Osteoblast (primary cell): ENCODE results near the gene USO1. TPM values are rescaled to one million over a fixed set of nuclear protein-coding genes. Genes with fewer than 3 reads are reported as not detected.

Experiments
- DNase-seq: peaks from one replicate; pipeline ENCODE4 v3.0.0; 2011; ENCODE audit warnings: low spot score, mixed read lengths; ENCODE audit not compliant: insufficient read length; ENCODE audit errors: missing footprints
- H2AFZ ChIP-seq: 2 replicates; pipeline ENCODE4 v1.6.0; 2011; ENCODE audit warnings: mild to moderate bottlenecking, low read length
- H3K27ac ChIP-seq: 2 replicates; pipeline ENCODE4 v1.5.1; 2011; ENCODE audit warnings: mild to moderate bottlenecking, low read depth, low read length, moderate library complexity
- H3K27me3 ChIP-seq: 2 replicates; pipeline ENCODE4 v1.6.0; 2012; ENCODE audit warnings: mild to moderate bottlenecking, control low read depth, inconsistent platforms, low read length, moderate library complexity; ENCODE audit not compliant: insufficient read depth
- H3K36me3 ChIP-seq: 2 replicates; pipeline ENCODE4 v1.5.1; 2011; ENCODE audit warnings: mild to moderate bottlenecking, low read length, control low read depth, moderate library complexity; ENCODE audit not compliant: insufficient read depth
- H3K4me1 ChIP-seq: 2 replicates; pipeline ENCODE4 v1.5.1; 2011; ENCODE audit warnings: mild to moderate bottlenecking, low read length, control low read depth, moderate library complexity; ENCODE audit not compliant: insufficient read depth
- H3K4me2 ChIP-seq: 2 replicates; pipeline ENCODE4 v1.6.0; 2011; ENCODE audit warnings: mild to moderate bottlenecking, low read length; ENCODE audit not compliant: insufficient read depth
- H3K4me3 ChIP-seq: fragments of 200-600 bp; sonication (generic); 3 replicates; pipeline ENCODE4 v1.5.1; 2012; ENCODE audit warnings: mild to moderate bottlenecking, low read length, inconsistent platforms; ENCODE audit not compliant: insufficient read depth
- H3K79me2 ChIP-seq: 2 replicates; pipeline ENCODE4 v1.6.0; 2012; ENCODE audit warnings: mild to moderate bottlenecking, low read length, control low read depth, inconsistent platforms; ENCODE audit not compliant: insufficient read depth
- H3K9me3 ChIP-seq: 2 replicates; pipeline ENCODE4 v1.5.1; 2011; ENCODE audit warnings: low read depth, low read length, control low read depth
- H4K20me1 ChIP-seq: 2 replicates; pipeline ENCODE4 v1.6.0; 2012; ENCODE audit warnings: mild to moderate bottlenecking, low read length, control low read depth; ENCODE audit not compliant: insufficient read depth
- CTCF ChIP-seq: IDR thresholded peaks from 2 replicates; pipeline ENCODE4 v1.5.1; 2011; ENCODE audit warnings: mild to moderate bottlenecking, low read depth, low read length, moderate library complexity; ENCODE audit errors: extremely low read depth
- small RNA-seq: library from RNA; depleted of rRNA; stranded (forward); fragments of <200 nt; gene quantifications from one replicate; pipeline ENCODE3, GENCODE V24; 2012
- total RNA-seq: library from RNA; depleted of rRNA; stranded (reverse); fragments of >200 nt; gene quantifications from 2 replicates; pipeline ENCODE4 v1.2.3, GENCODE V29; 2012

The USO1 gene
- total RNA-seq, 1 donor = 122 TPM

- no peak overlapping the region for H3K4me2 ChIP-seq
- H3K4me1 ChIP-seq = no peaks in the 10 kb centered on the region
- no peak overlapping the region for H2AFZ ChIP-seq
- no peaks in the 10 kb centered on the region for H4K20me1 ChIP-seq
- H3K4me3 ChIP-seq = no peak overlapping the region
- H3K27me3 ChIP-seq = peaks cover under 1% of the 10 kb centered on the region
- H3K27ac ChIP-seq = no peak overlapping the region
- no peak for DNase-seq
- H3K79me2 ChIP-seq = no peaks in the 10 kb centered on the region
- H3K9me3 ChIP-seq = no peaks in the 10 kb centered on the region
- no peak for TF ChIP-seq CTCF
- no peaks in the 10 kb centered on the region for H3K36me3 ChIP-seq
Observed at GRCh38 chr4:75860606-75861005, 136.2 kb downstream of the USO1 start.

Small RNA genes lying within 50 kb of the gene (small RNA-seq; reads per million reads assigned to genes)
- 0.52 reads per million for gene RNU2-16P

Other genes starting within 250 kb of the USO1 start
- 20.0 and 27.9 TPM in 2 replicates for gene RCHY1, start 210.2 kb upstream of the USO1 start, total RNA-seq
- 17.0 and 20.9 TPM in 2 replicates for gene THAP6, start 210.1 kb upstream of the USO1 start, total RNA-seq
- gene ODAPH, start 168.5 kb upstream of the USO1 start, total RNA-seq = not detected in 2 replicates
- gene CDKL2, start 94.0 kb upstream of the USO1 start, total RNA-seq = 0.72 and 0.88 TPM in 2 replicates
- gene G3BP2, start 51.2 kb upstream of the USO1 start, total RNA-seq = 159 and 171 TPM in 2 replicates
- gene PPEF2, start 177.9 kb downstream of the USO1 start, total RNA-seq = not detected in 2 replicates
- gene NAAA, start 216.4 kb downstream of the USO1 start, total RNA-seq = 25.6 and 27.9 TPM in 2 replicates